H1 (cell line): ENCODE results near the gene COL4A2. TPM values are rescaled to one million over a fixed set of nuclear protein-coding genes. Genes with fewer than 3 reads are reported as not detected.

Source experiments
- CTCF ChIA-PET: fragments of 300-600 bp; sonication (Branson Sonifier 250); formaldehyde crosslinking; loops from one replicate; lab custom pipeline; 2021; ENCODE audit not compliant: partially characterized antibody; lab: Charles Lee
- POLR2A ChIA-PET: fragments of 300-600 bp; sonication (Branson Sonifier 250); formaldehyde crosslinking; loops from one replicate; lab custom pipeline; 2021; ENCODE audit warnings: inconsistent platforms; ENCODE audit not compliant: partially characterized antibody; lab: Charles Lee
- DNase-seq, 2 experiments: peaks; one replicate each; pipeline versions ENCODE4 v3.0.0 to v3.0.0-alpha.2; 2010 to 2022; ENCODE audit warnings: low spot score in 2 of 2, low read depth in 1 of 2, mixed read lengths in 1 of 2
- FAIRE-seq: peaks from 2 replicates; lab custom pipeline; 2011; peaks lifted over from hg19 to GRCh38; lab: Jason Lieb, UNC
- H2AFZ ChIP-seq: 2 replicates; pipeline ENCODE4 v1.8.1; 2012; ENCODE audit warnings: low read length, inconsistent platforms
- H2AK5ac ChIP-seq: 2 replicates; pipeline ENCODE4 v1.6.1; 2013; ENCODE audit warnings: low read depth, low read length
- H2BK120ac ChIP-seq: replicated peaks from 2 replicates; pipeline ENCODE3; 2013; ENCODE audit warnings: low read depth, low read length, inconsistent platforms
- H2BK12ac ChIP-seq: 2 replicates; pipeline ENCODE4 v1.6.1; 2013; ENCODE audit warnings: low read depth, low read length
- H2BK15ac ChIP-seq: 2 replicates; pipeline ENCODE4 v1.6.1; 2013; ENCODE audit warnings: low read length
- H2BK20ac ChIP-seq: 2 replicates; pipeline ENCODE4 v1.6.1; 2013; ENCODE audit warnings: low read length
- H2BK5ac ChIP-seq: 2 replicates; pipeline ENCODE4 v1.6.1; 2013; ENCODE audit warnings: low read depth, low read length
- H3K14ac ChIP-seq: 2 replicates; pipeline ENCODE4 v1.6.1; 2013; ENCODE audit warnings: inconsistent platforms; ENCODE audit not compliant: insufficient read length
- H3K18ac ChIP-seq: 2 replicates; pipeline ENCODE4 v1.6.1; 2013; ENCODE audit warnings: low read length; ENCODE audit errors: extremely low read depth
- H3K23ac ChIP-seq: 2 replicates; pipeline ENCODE4 v1.6.1; 2013; ENCODE audit warnings: inconsistent platforms; ENCODE audit not compliant: insufficient read length
- H3K23me2 ChIP-seq: 2 replicates; pipeline ENCODE4 v1.6.1; 2013; ENCODE audit warnings: low read depth, low read length
- H3K27ac ChIP-seq: 2 replicates; pipeline ENCODE4 v1.6.1; 2011; ENCODE audit warnings: low read depth, low read length, inconsistent platforms
- H3K27me3 ChIP-seq, 4 experiments: replicated peaks in 1 of 4; 1 replicate in 1 of 4; 2 replicates in 3 of 4; pipeline versions ENCODE4 v1.6.1 to v1.8.1; 2011 to 2013; ENCODE audit warnings: low read length in 3 of 4, mild to moderate bottlenecking in 3 of 4, inconsistent platforms in 2 of 4, mixed read lengths in 2 of 4, moderate library complexity in 1 of 4; ENCODE audit not compliant: control insufficient read depth in 3 of 4, insufficient read depth in 3 of 4; ENCODE audit errors: extremely low read depth in 1 of 4
- H3K36me3 ChIP-seq, 4 experiments: 2 replicates each; pipeline versions ENCODE4 v1.6.1 to v1.8.1; 2011 to 2013; ENCODE audit warnings: mild to moderate bottlenecking in 4 of 4, low read length in 3 of 4, moderate library complexity in 2 of 4, control low read depth in 1 of 4, inconsistent platforms in 1 of 4; ENCODE audit not compliant: insufficient read depth in 4 of 4, control insufficient read depth in 2 of 4
- H3K4ac ChIP-seq: replicated peaks from 2 replicates; pipeline ENCODE3; 2013; ENCODE audit warnings: low read length, low read depth, mixed read lengths, inconsistent platforms; ENCODE audit not compliant: insufficient read length
- H3K4me1 ChIP-seq, 4 experiments: replicated peaks in 1 of 4; 1 replicate in 1 of 4; 2 replicates in 3 of 4; pipeline versions ENCODE4 v1.6.1 to v1.8.1; 2011 to 2013; ENCODE audit warnings: low read length in 3 of 4, inconsistent platforms in 2 of 4, mixed read lengths in 1 of 4; ENCODE audit not compliant: insufficient read depth in 4 of 4, control insufficient read depth in 3 of 4
- H3K4me2 ChIP-seq, 2 experiments: 2 replicates each; pipeline versions ENCODE4 v1.6.1 to v1.8.1; 2011 to 2013; ENCODE audit warnings: low read depth in 2 of 2, low read length in 2 of 2, control low read depth in 1 of 2, inconsistent platforms in 1 of 2, mild to moderate bottlenecking in 1 of 2; ENCODE audit not compliant: insufficient read depth in 1 of 2
- H3K4me3 ChIP-seq, 4 experiments: fragments of 200-600, 300-600 bp in 1 of 4; sonication (generic), shearing (Covaris generic), sonication (Bioruptor Twin) in 1 of 4; 2 replicates each; pipeline versions ENCODE4 v1.5.1 to v1.8.1; 2011 to 2016; ENCODE audit warnings: low read length in 4 of 4, low read depth in 3 of 4, control low read depth in 2 of 4, inconsistent platforms in 2 of 4, mild to moderate bottlenecking in 2 of 4, mixed read lengths in 1 of 4, moderate library complexity in 1 of 4; ENCODE audit not compliant: insufficient read depth in 2 of 4; ENCODE audit errors: extremely low read depth in 1 of 4
- H3K56ac ChIP-seq: replicated peaks from 2 replicates; pipeline ENCODE3; 2013; ENCODE audit warnings: low read depth, mild to moderate bottlenecking, mixed read lengths, low read length, inconsistent platforms; ENCODE audit not compliant: insufficient read length
- H3K79me1 ChIP-seq: 2 replicates; pipeline ENCODE4 v1.6.1; 2013; ENCODE audit warnings: low read depth, low read length, control low read depth
- H3K79me2 ChIP-seq, 2 experiments: 2 replicates each; pipeline versions ENCODE4 v1.6.1 to v1.8.1; 2012 to 2013; ENCODE audit warnings: low read length in 2 of 2, mild to moderate bottlenecking in 2 of 2, inconsistent platforms in 1 of 2; ENCODE audit not compliant: insufficient read depth in 2 of 2, control insufficient read depth in 1 of 2
- H3K9ac ChIP-seq, 4 experiments: replicated peaks in 1 of 4; 1 replicate in 1 of 4; 2 replicates in 3 of 4; pipeline versions ENCODE4 v1.6.1 to v1.8.1; 2011 to 2013; ENCODE audit warnings: low read depth in 3 of 4, low read length in 3 of 4, control low read depth in 2 of 4, mild to moderate bottlenecking in 2 of 4, moderate library complexity in 2 of 4, inconsistent platforms in 1 of 4; ENCODE audit errors: extremely low read depth in 1 of 4
- H3K9me3 ChIP-seq, 2 experiments: 2 replicates each; pipeline versions ENCODE4 v1.6.1 to v1.8.1; 2012 to 2013; ENCODE audit warnings: mild to moderate bottlenecking in 2 of 2, moderate library complexity in 2 of 2, control low read depth in 1 of 2, inconsistent platforms in 1 of 2, low read depth in 1 of 2, low read length in 1 of 2, mixed read lengths in 1 of 2; ENCODE audit not compliant: insufficient read depth in 2 of 2
- H4K20me1 ChIP-seq, 2 experiments: replicated peaks in 1 of 2; 2 replicates each; pipeline versions ENCODE3 to v1.8.1; 2011 to 2013; ENCODE audit warnings: inconsistent platforms in 2 of 2, low read length in 2 of 2, mild to moderate bottlenecking in 1 of 2; ENCODE audit not compliant: insufficient read depth in 2 of 2, control insufficient read depth in 1 of 2
- H4K5ac ChIP-seq: 2 replicates; pipeline ENCODE4 v1.6.1; 2013; ENCODE audit warnings: low read length, low read depth, mixed read lengths, inconsistent platforms; ENCODE audit not compliant: insufficient read length
- H4K8ac ChIP-seq: 2 replicates; pipeline ENCODE4 v1.8.0; 2013; ENCODE audit warnings: mild to moderate bottlenecking, moderate library complexity, low read length, inconsistent platforms; ENCODE audit not compliant: insufficient read depth; ENCODE audit errors: extremely low read depth
- H4K91ac ChIP-seq: replicated peaks from 2 replicates; pipeline ENCODE3; 2013; ENCODE audit warnings: low read length, mixed read lengths, inconsistent platforms; ENCODE audit not compliant: insufficient read length
- BCL11A ChIP-seq, 2 experiments: IDR thresholded peaks; one replicate each; pipeline ENCODE4 v1.6.1; 2011; ENCODE audit warnings: low read depth in 2 of 2, low read length in 2 of 2, mild to moderate bottlenecking in 2 of 2
- CBX5 ChIP-seq: fragments of 300-800, 300-1000 bp; sonication (generic); IDR thresholded peaks from 2 replicates; pipeline ENCODE4 v1.7.1; 2016; ENCODE audit warnings: antibody characterized with exemption, low read length, low read depth
- CHD2 ChIP-seq: IDR thresholded peaks from 2 replicates; pipeline ENCODE4 v1.6.1; 2012; ENCODE audit warnings: low read length, improper control_type of control experiment
- CREB1 ChIP-seq: IDR thresholded peaks from 2 replicates; pipeline ENCODE4 v1.6.1; 2012; ENCODE audit warnings: inconsistent platforms
- JUN ChIP-seq: IDR thresholded peaks from 2 replicates; pipeline ENCODE4 v1.6.1; 2011; ENCODE audit warnings: low read depth, mild to moderate bottlenecking, improper control_type of control experiment, low read length
- MAFK ChIP-seq: IDR thresholded peaks from 2 replicates; pipeline ENCODE4 v1.6.1; 2012; ENCODE audit warnings: low read depth, mild to moderate bottlenecking, improper control_type of control experiment, low read length
- NANOG ChIP-seq: IDR thresholded peaks from 2 replicates; pipeline ENCODE4 v1.6.1; 2011; ENCODE audit warnings: low read length, low read depth, mild to moderate bottlenecking, inconsistent platforms; ENCODE audit not compliant: insufficient read depth, poor library complexity, severe bottlenecking
- SIN3A ChIP-seq, 2 experiments: IDR thresholded peaks in 1 of 2; conservative IDR thresholded peaks in 1 of 2; 2 replicates each; pipeline ENCODE4 v1.6.1; 2011 to 2012; ENCODE audit warnings: low read length in 2 of 2, improper control_type of control experiment in 1 of 2, low read depth in 1 of 2, mild to moderate bottlenecking in 1 of 2
- SIRT6 ChIP-seq: IDR thresholded peaks from one replicate; pipeline ENCODE4 v1.7.1; 2012; ENCODE audit warnings: low read length, inconsistent platforms
- YY1 ChIP-seq: IDR thresholded peaks from 2 replicates; pipeline ENCODE4 v1.6.1; 2011; ENCODE audit warnings: low read depth, mild to moderate bottlenecking, low read length
- WGBS, 2 experiments: shearing (Covaris generic) in 1 of 2; methylation state at CpG; one replicate each; pipeline versions ENCODE4 v1.1.6 to v1.1.7; 2013 to 2015; ENCODE audit warnings: low lambda C conversion rate in 2 of 2, mixed read lengths in 2 of 2, inconsistent platforms in 1 of 2, low coverage in 1 of 2, missing lambda C conversion rate in 1 of 2; ENCODE audit not compliant: insufficient replicate concordance in 2 of 2, insufficient coverage in 1 of 2, insufficient read length in 1 of 2; ENCODE audit errors: extremely low coverage in 1 of 2, missing lambda C conversion rate in 1 of 2; 5-methylcytosine and 5-hydroxymethylcytosine counted together
- polyA plus RNA-seq, 7 experiments: library from polyadenylated mRNA; depleted of rRNA in 3 of 7; stranded (reverse) in 5 of 7; unstranded in 2 of 7; fragments of >200 nt in 5 of 7; fragments of 200-250 nt in 2 of 7; gene quantifications; 1 replicate in 5 of 7; 2 replicates in 1 of 7; 4 replicates in 1 of 7; pipeline versions ENCODE4 v1.2.1 to v1.2.3, GENCODE V29; 2011 to 2013; ENCODE audit warnings: missing spikeins in 2 of 7, mixed read lengths in 2 of 7
- total RNA-seq: library from RNA; stranded (reverse); fragmentation: NEBNext Ultra II Directional; extraction: Animal tissue kit (Norgen Biotek cat#: 25700); gene quantifications from 2 replicates; pipeline ENCODE4 v1.2.1, GENCODE V29; 2021
- TF ChIP-seq, protein P1 (sequence below): IDR thresholded peaks from 2 replicates; pipeline ENCODE4 v1.6.1; 2011; ENCODE audit warnings: low read depth, mild to moderate bottlenecking, low read length; ENCODE audit not compliant: insufficient read depth

The COL4A2 gene
- total and polyA plus RNA-seq, 2 of the 8 experiments (the other 6 are each of a cell fraction or from before 2014, with no cell fraction given) = 80.4 to 87.3 TPM

DNA sequence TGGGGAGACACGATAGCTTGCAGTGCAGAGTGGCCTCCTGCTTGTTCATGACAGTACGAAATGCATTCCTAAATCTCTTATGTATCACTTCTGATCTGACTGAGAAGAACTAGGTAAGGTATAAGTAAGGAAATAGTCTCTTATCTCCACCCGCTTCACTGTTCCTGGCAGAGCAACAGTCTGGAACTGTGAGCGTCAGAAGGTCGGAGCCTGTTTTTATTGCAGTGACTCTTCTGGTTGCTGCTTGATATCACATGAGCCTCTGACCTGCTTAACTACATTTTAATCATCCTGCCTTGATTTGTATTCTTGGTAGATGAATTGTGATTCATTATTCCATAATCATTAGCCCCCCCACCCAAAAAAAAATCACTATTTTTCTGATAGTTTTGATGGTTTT lies 69.0 kb downstream of the COL4A2 start:
- peaks cover 0 to 2% (median 0%) of the 10 kb centered on the region in 4 experiments; a peak in 1 of 7 replicates for H3K27me3 ChIP-seq
- H4K20me1 ChIP-seq = peaks cover 5 to 10% of the 10 kb centered on the region in 2 experiments
- no peak overlapping the region for H2AK5ac ChIP-seq
- H3K4me3 ChIP-seq = no peak overlapping the region
- no peak overlapping the region for H4K8ac ChIP-seq
- TF ChIP-seq BCL11A (IDR thresholded peaks at IDR 0.05; ENCODE audit: low read depth in 2 of 2, low read length in 2 of 2) (no peak), YY1 (no peak), CREB1 (no peak), NANOG (no peak), MAFK (no peak), SIN3A (conservative IDR thresholded peaks at IDR 0.05 in 1 of 2, IDR thresholded peaks at IDR 0.05 in 1 of 2; ENCODE audit: low read depth in 1 of 2, low read length in 2 of 2) (no peak), SIRT6 (no peak), CBX5 (no peak), CHD2 (no peak), JUN (no peak)
- TF ChIP-seq, protein P1, sequence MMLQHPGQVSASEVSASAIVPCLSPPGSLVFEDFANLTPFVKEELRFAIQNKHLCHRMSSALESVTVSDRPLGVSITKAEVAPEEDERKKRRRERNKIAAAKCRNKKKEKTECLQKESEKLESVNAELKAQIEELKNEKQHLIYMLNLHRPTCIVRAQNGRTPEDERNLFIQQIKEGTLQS = no peak
- no peak overlapping the region for H2BK15ac ChIP-seq
- no peaks in the 10 kb centered on the region for H3K36me3 ChIP-seq
- no peak overlapping the region for H2BK12ac ChIP-seq
- DNase-seq = no peak
- H3K4me2 ChIP-seq = no peak overlapping the region
- peaks cover 3 to 15% (median 9%) of the 10 kb centered on the region in 4 experiments for H3K4me1 ChIP-seq
- no peak overlapping the region for H3K56ac ChIP-seq
- WGBS, 2 experiments = 90% methylated on average over 5 of the region's 5 CpGs; no CpG with 5 or more reads in 1 of the 2 experiments
- H2AFZ ChIP-seq = no peak overlapping the region
- H3K79me1 ChIP-seq = 0 out of 2 replicates have a peak, but pooled peaks cover 4% of the 10 kb centered on the region
- H3K9ac ChIP-seq = no peak overlapping the region
- no peaks in the 10 kb centered on the region for H3K23me2 ChIP-seq
- no peak overlapping the region for H2BK20ac ChIP-seq
- ChIA-PET POLR2A (no interaction called here), CTCF (interaction anchor here (2.7 kb wide), 1 partner anchor 24 kb away, joined by 12 read pairs; no protein-coding TSS in a partner anchor)
- no peaks in the 10 kb centered on the region for H3K9me3 ChIP-seq
- FAIRE-seq = no peak
- H3K18ac ChIP-seq = no peak overlapping the region
- H2BK120ac ChIP-seq = no peak overlapping the region
- H3K4ac ChIP-seq = no peak overlapping the region
- H2BK5ac ChIP-seq = no peak overlapping the region
- H4K91ac ChIP-seq = no peak overlapping the region
- no peak overlapping the region for H3K27ac ChIP-seq
- no peak overlapping the region for H4K5ac ChIP-seq
- no peak overlapping the region for H3K23ac ChIP-seq
- no peak overlapping the region for H3K14ac ChIP-seq
- no peaks in the 10 kb centered on the region for H3K79me2 ChIP-seq
